NAMALWA (cell line): ENCODE data around the gene OXGR1.
A peak's percentile ranks its signal among the peaks of the same experiment; 100 is the strongest.

Experiments
- DNase-seq: peaks from one replicate; pipeline ENCODE4 v3.0.0-alpha.2; 2015; ENCODE audit warnings: low spot score

OXGR1 gene

DNA sequence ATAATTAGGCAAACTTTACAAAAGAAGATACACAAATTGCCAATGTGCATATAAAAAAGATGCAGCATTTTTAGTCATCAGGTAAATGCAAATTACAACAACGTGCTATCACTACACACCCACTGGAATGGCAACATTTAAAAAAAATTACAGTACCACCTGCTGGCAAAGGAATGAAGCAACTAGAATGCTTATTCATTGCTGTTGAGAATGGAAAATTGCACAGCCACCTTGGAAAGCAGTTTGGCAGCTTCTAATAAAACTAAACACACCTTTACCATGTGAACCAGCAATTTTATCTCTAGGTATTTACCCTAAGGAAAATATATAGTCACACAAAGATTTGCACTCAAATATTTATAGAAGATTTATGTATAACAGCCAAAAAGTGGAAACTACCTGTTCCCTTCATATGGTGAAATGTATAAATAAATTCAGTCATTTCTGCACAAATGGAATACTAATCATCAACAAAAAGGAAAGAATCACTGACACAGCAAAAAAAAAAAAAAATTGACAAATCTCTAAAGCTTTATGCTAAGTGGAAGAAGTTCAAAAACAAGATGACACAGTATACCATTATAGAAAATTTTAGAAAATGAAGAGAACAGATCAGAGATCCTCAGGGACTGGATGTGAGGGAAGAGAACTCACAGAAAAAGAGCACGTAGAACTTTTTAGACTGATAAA, 30.3 kb downstream of the OXGR1 start:
- DNase-seq: peak; percentile 22

DNA sequence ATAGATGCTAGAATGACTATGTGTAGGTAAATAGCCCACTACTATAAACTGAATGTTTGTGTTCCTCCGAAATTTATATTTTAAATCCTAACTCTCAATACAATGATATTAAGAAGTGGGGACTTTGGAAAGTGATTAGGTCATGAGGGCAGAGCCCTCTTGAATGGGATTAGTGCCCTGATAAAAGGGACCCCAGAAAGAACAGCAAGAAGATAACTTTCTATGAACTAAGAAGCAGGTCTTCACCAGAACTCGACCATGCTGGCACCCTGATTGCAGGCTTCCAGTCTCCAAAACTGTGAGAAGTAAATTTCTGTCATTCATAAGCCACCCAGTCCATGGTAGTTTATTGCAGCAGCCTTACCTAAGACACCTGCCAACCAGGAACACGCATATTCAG, 33.9 kb downstream of the OXGR1 start:
- DNase-seq: no peak

DNA sequence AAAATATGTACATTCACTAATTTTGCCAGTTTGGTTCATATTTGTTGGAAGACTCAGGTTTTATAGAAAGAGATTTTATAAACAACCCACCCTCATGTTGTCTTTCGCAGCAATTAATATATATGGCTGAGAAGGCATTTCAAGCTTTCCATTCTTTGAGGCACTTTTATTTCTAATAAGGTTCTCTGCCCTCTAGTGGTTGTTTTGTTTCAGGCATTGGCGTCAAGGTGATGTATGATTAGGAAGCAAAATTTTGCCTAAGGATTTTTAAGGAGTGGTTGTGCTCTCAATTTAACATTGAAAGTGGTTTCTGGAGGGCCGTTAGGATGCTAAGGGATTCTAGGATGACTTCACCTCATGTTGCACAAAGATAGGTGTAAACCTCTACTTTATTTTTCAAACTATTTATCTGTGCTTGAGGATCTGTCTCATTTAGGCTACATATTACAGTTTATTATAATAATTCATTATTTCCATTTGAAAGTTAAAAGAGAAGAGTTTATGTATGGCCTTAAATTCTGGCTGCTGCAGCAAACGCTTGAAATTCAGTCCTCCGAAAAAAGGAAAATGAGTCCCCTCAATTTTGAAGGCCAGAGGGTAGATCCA, 35.9 kb downstream of the OXGR1 start:
- peak; percentile 72 for DNase-seq

DNA sequence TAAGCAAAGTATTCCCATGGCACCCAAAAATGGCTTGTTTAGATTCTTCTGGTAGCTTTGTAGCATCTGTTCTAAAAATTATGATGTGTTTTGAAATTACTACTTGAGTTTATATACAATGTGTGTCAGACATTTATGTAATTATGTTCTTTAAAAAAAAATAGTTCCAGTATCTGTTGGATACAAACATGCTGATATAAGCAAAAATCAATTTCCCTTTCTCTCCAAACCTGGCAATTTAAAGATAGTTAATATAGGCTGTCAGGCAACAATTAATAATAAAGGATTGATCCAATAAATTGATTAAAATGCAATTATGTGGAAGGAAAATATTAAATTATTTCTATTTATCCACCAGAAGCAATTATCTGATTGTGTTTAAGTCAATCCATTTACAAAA, 41.7 kb downstream of the OXGR1 start:
- no peak for DNase-seq

DNA sequence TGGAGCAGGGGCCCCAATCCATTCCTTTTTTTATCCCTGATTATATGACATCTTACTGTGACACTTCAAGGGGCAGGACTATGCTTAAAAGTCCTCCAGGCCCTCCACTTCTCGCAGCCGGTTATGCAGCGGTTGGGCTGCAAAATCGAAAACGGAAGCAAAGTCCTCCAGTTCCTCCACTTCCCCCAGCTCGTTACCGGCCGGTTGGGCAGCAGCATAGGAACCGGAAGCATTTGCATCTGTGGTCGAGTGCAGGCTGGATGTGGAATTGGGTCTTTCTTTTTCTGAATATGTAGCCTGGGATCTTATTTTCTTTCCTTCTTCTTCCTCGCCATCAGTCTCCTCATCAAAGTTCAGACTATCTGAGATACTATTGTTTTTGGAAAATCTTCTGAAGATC, 46.1 kb downstream of the OXGR1 start:
- DNase-seq: no peak

DNA sequence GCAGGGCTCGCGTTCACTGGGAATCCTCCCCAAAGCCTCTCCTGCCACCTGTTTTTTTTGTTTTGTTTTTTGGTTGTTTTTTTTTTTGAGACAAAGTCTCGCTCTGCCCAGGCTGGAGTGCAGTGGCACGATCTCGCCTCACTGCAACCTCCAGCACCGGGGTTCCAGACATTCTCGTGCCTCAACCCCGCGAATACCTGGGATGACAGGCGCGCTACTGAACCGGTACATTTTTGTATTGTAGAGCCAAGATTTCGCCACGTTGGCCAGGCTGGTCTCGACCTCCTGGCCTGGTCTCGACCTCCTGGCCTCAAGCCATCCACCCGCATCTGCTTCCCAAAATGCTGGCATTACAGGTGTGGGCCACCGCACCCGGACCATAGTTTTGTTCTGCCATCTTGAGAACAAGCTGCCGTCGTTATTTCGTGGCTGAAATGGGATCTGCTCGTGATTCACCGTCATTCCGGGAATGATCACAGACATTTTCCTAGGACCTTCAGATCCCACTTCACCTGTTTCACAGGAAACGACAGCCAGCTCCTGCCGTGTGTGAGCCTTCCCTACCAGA, 46.8 kb downstream of the OXGR1 start:
- no peak for DNase-seq

DNA sequence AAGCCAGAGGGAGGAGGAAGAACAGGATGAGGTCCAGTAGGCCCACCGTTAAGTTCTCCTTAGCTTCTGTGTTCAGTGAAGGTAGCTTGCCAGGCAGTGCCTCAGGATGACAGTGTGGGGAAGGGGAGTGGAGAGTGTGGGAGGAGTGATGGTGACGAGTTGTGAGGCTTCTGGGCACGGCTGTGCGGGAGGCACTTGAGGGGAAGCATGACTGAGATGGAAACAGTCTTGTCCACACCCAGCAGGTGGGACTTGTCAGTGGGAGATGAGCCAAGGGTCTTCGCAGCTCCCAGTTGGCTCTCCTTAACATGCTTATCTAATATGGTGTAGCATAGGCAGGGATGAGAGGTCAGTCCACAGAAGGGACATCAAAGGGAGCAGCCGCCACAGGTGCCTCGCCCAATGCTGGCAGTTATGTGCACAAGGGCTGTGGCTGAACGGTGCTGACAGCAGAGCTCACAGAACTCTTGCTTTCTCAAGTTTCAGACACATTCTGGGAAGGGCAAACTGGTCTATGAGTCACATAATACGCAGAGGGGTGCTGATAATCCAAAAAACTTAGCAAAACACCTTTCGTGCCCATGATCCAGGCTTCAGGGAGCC, 47.5 kb downstream of the OXGR1 start:
- DNase-seq: no peak

DNA sequence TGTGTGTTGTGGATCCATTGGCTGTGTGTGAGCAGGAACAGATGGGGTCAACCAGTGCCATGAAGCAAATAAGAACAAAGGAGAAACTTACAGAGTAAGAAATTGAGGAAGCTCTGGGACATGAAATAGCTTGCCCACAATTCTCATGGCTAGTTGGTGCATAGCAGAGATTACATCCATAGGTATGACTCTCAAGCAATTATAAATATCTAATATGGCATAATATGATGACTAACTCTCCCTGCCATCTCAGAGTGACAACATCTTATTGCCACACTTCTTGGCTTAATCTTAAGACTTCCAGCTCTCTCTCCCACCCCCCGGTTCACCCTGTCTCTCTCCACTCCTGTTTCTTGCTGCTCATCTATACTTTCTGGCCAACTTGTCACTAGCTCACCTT, 53.3 kb downstream of the OXGR1 start:
- no peak for DNase-seq

DNA sequence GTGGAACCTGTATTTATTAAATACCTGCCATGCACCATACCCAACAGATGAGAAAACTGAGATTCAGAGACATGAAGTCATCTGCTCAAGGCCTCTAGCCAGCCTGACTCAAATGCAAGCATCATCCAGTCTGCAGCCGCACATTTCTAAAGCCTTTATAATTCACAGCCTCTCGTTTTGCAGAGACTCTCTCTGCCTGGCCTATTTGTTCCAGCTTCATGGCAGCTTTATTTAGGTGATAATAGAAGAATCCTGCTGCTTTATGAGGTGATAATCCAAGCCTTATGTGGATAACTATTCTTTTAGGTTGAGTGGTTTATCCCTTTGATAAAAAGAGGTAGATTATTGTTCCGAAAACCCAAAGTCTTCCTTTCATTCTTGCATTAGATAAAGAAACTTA, 58.4 kb downstream of the OXGR1 start:
- no peak for DNase-seq
